GM12878 (cell line): Measurements from ENCODE around the gene TUBB3. TPM values are rescaled to one million over a fixed set of nuclear protein-coding genes. Genes with fewer than 3 reads are reported as not detected.
A peak's percentile ranks its signal among the peaks of the same experiment; 100 is the strongest.

ENCODE experiments used
- ATAC-seq: fragments of 200-7000 bp; cut with Tn5 transposase; 3 replicates; pipeline ENCODE4 v1.9.1; 2020; ENCODE audit warnings: mild to moderate bottlenecking, moderate library complexity
- BruUV-seq: library from RNA; stranded (reverse); fragments of 400-500 nt; replicated peaks from 2 replicates; lab custom pipeline; 2021; lab: Mats Ljungman, UMichigan
- CTCF ChIA-PET: fragments of 300-600 bp; sonication (Branson Sonifier 250); formaldehyde crosslinking; extraction: SDS; loops from one replicate; lab custom pipeline; 2021; ENCODE audit warnings: inconsistent platforms; lab: Yijun Ruan, JAX
- POLR2A ChIA-PET: fragments of 350-600 bp; formaldehyde crosslinking; extraction: SDS; loops from one replicate; lab custom pipeline; 2021; ENCODE audit warnings: inconsistent platforms; lab: Charles Lee
- RAD21 ChIA-PET: fragments of 300-600 bp; sonication (Branson Sonifier 250); formaldehyde crosslinking; loops from one replicate; lab custom pipeline; 2023; ENCODE audit warnings: antibody characterized with exemption; ENCODE audit not compliant: unreplicated experiment; lab: Charles Lee
- SMC1A ChIA-PET: fragments of 300-600 bp; sonication (Branson Sonifier 250); formaldehyde crosslinking; loops from one replicate; lab custom pipeline; 2023; ENCODE audit not compliant: unreplicated experiment, uncharacterized antibody; lab: Charles Lee
- DNase-seq: peaks from one replicate; pipeline ENCODE4 v3.0.0-alpha.2; 2011; ENCODE audit warnings: low read depth, low spot score
- FAIRE-seq: peaks from 3 replicates; lab custom pipeline; 2011; peaks lifted over from hg19 to GRCh38; lab: Jason Lieb, UNC
- H2AFZ ChIP-seq: 2 replicates; pipeline ENCODE4 v1.6.0; 2011; ENCODE audit warnings: low read depth, low read length, control low read depth; ENCODE audit not compliant: control insufficient read depth
- H3K27ac ChIP-seq: 2 replicates; pipeline ENCODE4 v1.5.1; 2011; ENCODE audit warnings: control low read depth; ENCODE audit not compliant: control insufficient read depth, insufficient read depth
- H3K27me3 ChIP-seq, 2 experiments: replicated peaks in 1 of 2; 2 replicates each; pipeline versions ENCODE4 v1.6.0 to v1.6.1; 2011; ENCODE audit warnings: low read length in 1 of 2; ENCODE audit not compliant: control insufficient read depth in 2 of 2, insufficient read depth in 2 of 2
- H3K36me3 ChIP-seq, 2 experiments: 2 replicates each; pipeline ENCODE4 v1.5.1; 2011; ENCODE audit warnings: low read length in 1 of 2; ENCODE audit not compliant: control insufficient read depth in 2 of 2, insufficient read depth in 2 of 2
- H3K4me1 ChIP-seq: 2 replicates; pipeline ENCODE4 v1.6.1; 2011; ENCODE audit warnings: mild to moderate bottlenecking, low read length, moderate library complexity, mixed read lengths; ENCODE audit not compliant: control insufficient read depth, insufficient read depth
- H3K4me2 ChIP-seq: 2 replicates; pipeline ENCODE4 v1.6.0; 2011; ENCODE audit warnings: control low read depth; ENCODE audit not compliant: control insufficient read depth, insufficient read depth
- H3K4me3 ChIP-seq: fragments of 200-600 bp; sonication (generic); 2 replicates; pipeline ENCODE4 v1.5.1; 2016
- H3K79me2 ChIP-seq: 2 replicates; pipeline ENCODE4 v1.6.0; 2011; ENCODE audit warnings: low read length; ENCODE audit not compliant: control insufficient read depth, insufficient read depth
- H3K9ac ChIP-seq: 2 replicates; pipeline ENCODE4 v1.8.0; 2011; ENCODE audit warnings: low read length, control low read depth, mixed read lengths; ENCODE audit not compliant: control insufficient read depth, insufficient read depth
- H3K9me3 ChIP-seq: replicated peaks from 3 replicates; pipeline ENCODE4 v1.5.1; 2011; ENCODE audit warnings: mild to moderate bottlenecking, low read length; ENCODE audit not compliant: control insufficient read depth, insufficient read depth
- H4K20me1 ChIP-seq: 2 replicates; pipeline ENCODE4 v1.6.0; 2011; ENCODE audit not compliant: control insufficient read depth, insufficient read depth
- NR2F1 ChIP-seq: fragments of 450-650 bp; conservative IDR thresholded peaks from 2 replicates; pipeline ENCODE4 v1.6.1; 2017; ENCODE audit warnings: mild to moderate bottlenecking
- POLR2A ChIP-seq: IDR thresholded peaks from 2 replicates; pipeline ENCODE4 v1.6.1; 2011; ENCODE audit warnings: low read depth, mild to moderate bottlenecking, low read length
- POLR2AphosphoS2 ChIP-seq: IDR thresholded peaks from 2 replicates; pipeline ENCODE4 v1.6.1; 2011; ENCODE audit warnings: low read depth, mild to moderate bottlenecking, low read length, improper control_type of control experiment, moderate library complexity
- ZZZ3 ChIP-seq: IDR thresholded peaks from 2 replicates; pipeline ENCODE4 v1.6.1; 2011; ENCODE audit warnings: low read depth; ENCODE audit not compliant: control insufficient read depth, insufficient read length
- WGBS: methylation state at CpG from one replicate; pipeline ENCODE4 v1.1.6; 2016; ENCODE audit warnings: low lambda C conversion rate; ENCODE audit not compliant: insufficient replicate concordance, insufficient coverage; ENCODE audit errors: missing lambda C conversion rate; 5-methylcytosine and 5-hydroxymethylcytosine counted together
- in situ Hi-C: fragments of 300-500 bp; cut with MboI; formaldehyde crosslinking; loops from 9 replicates; pipeline ENCODE4 v1.14.3; 2018; ENCODE audit warnings: mixed read lengths
- intact Hi-C: fragments of 100-400 bp; cut with micrococcal nuclease; formaldehyde crosslinking; loops from one replicate; pipeline ENCODE4 v1.14.2; 2022; ENCODE audit not compliant: unreplicated experiment
- polyA plus RNA-seq, 11 experiments: library from polyadenylated mRNA; depleted of rRNA in 4 of 11; unstranded in 6 of 11; stranded (reverse) in 5 of 11; fragments of >200 nt; fragmentation: Nextera tagmentation in 4 of 11; fragmentation: Illumina TruSeq in 1 of 11; extraction: Ambion mirVana in 4 of 11; extraction: Trizol in 1 of 11; gene quantifications; 1 replicate in 1 of 11; 2 replicates in 10 of 11; pipeline versions ENCODE4 v1.2.1 to v1.2.3, GENCODE V29; 2011 to 2016; ENCODE audit warnings: inconsistent platforms in 2 of 11, missing spikeins in 2 of 11, low read depth in 1 of 11
- total RNA-seq, 4 experiments: library from RNA; depleted of rRNA in 3 of 4; stranded (reverse); fragments of >200 nt in 3 of 4; fragmentation: Illumina TruSeq in 1 of 4; extraction: Trizol in 1 of 4; gene quantifications; 2 replicates each; pipeline versions ENCODE4 v1.2.1 to v1.2.3, GENCODE V29; 2013 to 2021
- TF ChIP-seq, protein P1 (sequence below): IDR thresholded peaks from 2 replicates; pipeline ENCODE4 v1.6.1; 2011; ENCODE audit warnings: low read depth, mild to moderate bottlenecking, low read length, moderate library complexity, borderline replicate concordance; ENCODE audit errors: extremely low read depth

TUBB3 gene
- total and polyA plus RNA-seq, 10 of the 15 experiments (the other 5 are each of a cell fraction or from before 2014, with no cell fraction given): 0.09 to 2.5 (median 0.58) TPM; not detected in 1

GRCh38 chr16:89884041-89884421 lies 39.1 kb upstream of the TUBB3 start:
- H3K4me3 ChIP-seq: no peak overlapping the region
- ATAC-seq (no peak), DNase-seq (no peak), FAIRE-seq (no peak)
- RAD21 ChIA-PET: no interaction called here
- no peaks in the 10 kb centered on the region for H3K4me1 ChIP-seq
- CTCF ChIA-PET: no interaction called here
- in situ Hi-C loops (no loop called here), intact Hi-C loops (no loop called here)
- H3K9me3 ChIP-seq: no peaks in the 10 kb centered on the region
- no peak overlapping the region for H3K9ac ChIP-seq
- SMC1A ChIA-PET: no interaction called here
- WGBS: 89% methylated on average over 8 of the region's 8 CpGs
- H4K20me1 ChIP-seq: peaks cover 5% of the 10 kb centered on the region; the same call in 1 of the 2 replicates
- H3K27ac ChIP-seq: no peak overlapping the region
- no peaks in the 10 kb centered on the region for H3K27me3 ChIP-seq
- no TSS peak for BruUV-seq
- H2AFZ ChIP-seq: no peak overlapping the region
- TF ChIP-seq NR2F1 (no peak), POLR2AphosphoS2 (peak; percentile 14; the same call in 1 of the 2 replicates)
- POLR2A ChIA-PET: no interaction called here
- H3K36me3 ChIP-seq: peaks cover 23 to 31% of the 10 kb centered on the region in 2 experiments
- peaks cover 7% of the 10 kb centered on the region for H3K79me2 ChIP-seq
- H3K4me2 ChIP-seq: no peak overlapping the region

DNA sequence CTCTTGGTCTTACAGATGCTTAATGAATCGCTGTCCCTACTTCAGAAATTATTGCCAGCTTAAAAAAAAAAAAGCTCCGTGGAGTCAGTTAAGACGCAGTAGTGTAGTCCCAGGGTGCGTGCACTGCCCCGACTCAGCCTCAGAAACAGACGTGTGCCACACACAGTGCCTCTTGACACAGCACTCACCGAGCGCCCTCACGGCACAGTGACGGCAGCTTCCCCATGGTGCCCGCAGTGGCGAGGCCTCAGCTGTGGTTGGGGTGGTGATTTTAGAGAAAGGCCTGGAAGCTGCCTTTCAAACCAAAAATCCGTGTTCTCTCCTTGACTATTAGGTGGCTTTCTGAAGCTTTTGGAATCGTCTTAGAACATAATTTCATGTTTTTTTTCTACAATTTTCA lies 35.9 kb upstream of the TUBB3 start:
- H3K9ac ChIP-seq: no peak overlapping the region
- no peaks in the 10 kb centered on the region for H3K27me3 ChIP-seq
- no peak for DNase-seq
- POLR2A ChIA-PET: no interaction called here
- in situ Hi-C loops: no loop called here
- SMC1A ChIA-PET: interaction anchor here (0.5 kb wide), 1 partner anchor 30 kb away, joined by 3 read pairs; no protein-coding TSS in a partner anchor
- no peak for FAIRE-seq
- TF ChIP-seq ZZZ3 (no peak), POLR2A (0 out of 2 replicates have a peak, but pooled peaks have one; percentile 19)
- TF ChIP-seq, protein P1, sequence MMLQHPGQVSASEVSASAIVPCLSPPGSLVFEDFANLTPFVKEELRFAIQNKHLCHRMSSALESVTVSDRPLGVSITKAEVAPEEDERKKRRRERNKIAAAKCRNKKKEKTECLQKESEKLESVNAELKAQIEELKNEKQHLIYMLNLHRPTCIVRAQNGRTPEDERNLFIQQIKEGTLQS: no peak
- TF ChIP-seq, all 136 proteins: peak for 1
- RAD21 ChIA-PET: no interaction called here
- CTCF ChIA-PET: no interaction called here
- Histone ChIP-seq H4K20me1 (peaks cover 5% of the 10 kb centered on the region; the same call in 1 of the 2 replicates), H3K9me3 (no peaks in the 10 kb centered on the region), H3K4me2 (no peak overlapping the region), H3K4me3 (no peak overlapping the region), H3K36me3 (peaks cover 37 to 43% of the 10 kb centered on the region in 2 experiments), H3K79me2 (no peaks in the 10 kb centered on the region), H3K27ac (no peak overlapping the region), H3K4me1 (no peaks in the 10 kb centered on the region), H2AFZ (no peak overlapping the region)
- intact Hi-C loops: no loop called here
- no TSS peak for BruUV-seq
- 98% methylated on average over 14 of the region's 14 CpGs for WGBS
- no peak for ATAC-seq
